CD1c-positive myeloid dendritic cell (primary cell): ENCODE results near the gene DOCK1.

ENCODE experiments used
- DNase-seq: peaks from one replicate; pipeline ENCODE4 v3.0.0-alpha.2; 2016; ENCODE audit errors: extremely low spot score

DOCK1 gene

DNA sequence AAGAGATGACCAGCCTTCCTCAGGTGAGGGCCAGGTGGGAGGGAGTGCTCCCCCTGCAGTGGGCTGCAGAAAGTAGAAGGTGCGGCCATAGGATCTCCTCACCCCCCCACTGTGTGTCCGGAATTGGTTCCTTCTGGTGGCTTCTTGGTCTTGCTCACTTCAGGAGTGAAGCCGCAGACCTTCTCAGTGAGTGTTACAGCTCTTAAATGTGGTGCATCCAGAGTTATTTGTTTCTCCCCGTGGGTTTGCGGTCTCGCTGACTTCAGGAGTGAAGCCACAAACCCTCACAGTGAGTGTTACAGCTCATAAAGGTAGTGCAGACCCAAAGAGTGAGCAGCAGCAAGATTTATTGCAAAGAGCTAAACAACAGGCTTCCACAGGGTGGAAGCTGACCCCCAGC is 553.6 kb downstream of the DOCK1 start:
- DNase-seq = no peak

DNA sequence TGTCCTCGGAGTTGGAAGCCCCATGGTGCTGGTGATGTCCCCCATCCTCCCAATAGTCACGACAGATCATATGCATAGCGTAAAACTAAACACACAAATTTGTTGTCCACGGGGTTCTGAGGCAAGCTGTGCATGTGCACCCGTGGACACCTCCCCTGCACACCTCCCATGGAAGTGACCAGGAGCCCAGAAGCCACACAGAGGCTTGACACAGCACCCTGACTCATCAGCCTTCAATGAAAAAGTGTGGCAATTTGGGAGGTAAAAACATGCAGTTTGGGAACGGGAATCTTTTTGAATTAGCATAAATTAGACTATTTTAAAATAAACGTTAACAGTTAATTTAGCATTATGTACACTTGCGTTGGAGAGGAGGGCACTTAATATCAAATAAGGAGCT is 554.7 kb downstream of the DOCK1 start:
- no peak for DNase-seq

DNA sequence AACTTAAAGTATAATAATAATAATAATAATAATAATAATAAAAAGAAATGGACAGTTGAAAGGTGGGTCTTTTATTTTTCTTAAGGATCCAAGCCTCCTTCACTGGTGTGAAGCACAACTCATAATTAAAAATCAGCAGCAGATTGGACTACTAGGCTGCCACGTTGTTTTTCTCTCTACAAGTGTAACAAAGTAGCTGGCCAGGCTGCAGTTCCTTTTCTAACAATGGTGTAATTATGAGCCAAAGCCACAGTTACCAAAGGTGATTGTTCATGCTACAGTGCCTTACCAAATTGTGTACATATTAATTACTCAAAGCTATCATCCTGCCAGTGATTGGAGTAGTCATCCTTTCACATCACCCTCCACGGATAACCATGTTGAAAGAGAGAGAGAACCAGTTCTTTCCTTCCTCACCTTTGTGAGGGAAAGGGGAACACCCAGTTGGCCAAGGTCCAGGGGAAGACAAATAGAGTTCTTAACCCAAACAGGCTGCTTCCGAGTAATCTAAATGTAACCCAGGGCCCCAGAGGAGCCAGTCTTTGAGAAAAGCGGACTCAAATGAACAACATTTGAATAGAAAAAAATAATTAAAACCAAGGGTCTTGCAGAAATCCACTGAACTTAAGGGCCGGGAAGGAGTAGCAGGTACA is 557.5 kb downstream of the DOCK1 start:
- no peak for DNase-seq

DNA sequence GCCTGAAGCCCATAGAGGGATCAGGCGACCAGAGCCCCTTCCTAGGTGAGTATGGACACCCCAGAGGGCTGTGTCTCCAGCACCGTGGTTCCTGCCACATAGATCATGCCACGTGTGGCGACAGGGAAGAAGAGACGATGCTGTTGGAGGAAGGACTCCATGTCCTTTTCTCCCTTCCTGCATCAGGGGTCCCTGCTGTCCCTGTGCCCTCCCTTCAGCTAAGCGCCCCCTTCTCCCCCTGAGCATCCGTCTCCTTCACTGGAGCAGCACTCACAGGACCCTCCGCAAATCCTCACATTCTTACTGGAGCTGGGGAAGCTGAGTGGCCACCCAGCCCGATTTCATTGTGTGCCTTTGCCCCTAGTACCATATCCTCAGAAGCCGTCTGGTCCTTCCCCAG is 558.3 kb downstream of the DOCK1 start:
- DNase-seq = no peak

DNA sequence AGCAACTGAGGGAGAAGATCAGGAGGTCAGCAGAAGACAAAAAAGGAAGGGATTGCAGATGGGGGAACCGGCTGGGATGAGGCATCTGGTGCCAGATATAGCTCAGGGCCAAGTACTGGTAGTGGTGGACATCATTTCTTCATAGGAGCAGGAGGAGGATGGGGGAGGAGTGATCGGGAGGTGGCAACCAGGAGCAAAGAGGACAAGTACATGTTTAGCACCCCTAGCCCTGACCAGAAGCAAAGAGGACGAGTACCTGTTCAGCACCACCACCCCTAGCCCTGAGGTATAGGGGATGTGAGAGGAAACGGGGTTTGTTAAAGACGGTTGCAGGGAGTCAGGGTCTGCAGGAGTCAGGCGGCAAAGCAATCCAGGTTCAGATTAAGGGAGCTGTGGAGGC is 559.3 kb downstream of the DOCK1 start:
- no peak for DNase-seq

DNA sequence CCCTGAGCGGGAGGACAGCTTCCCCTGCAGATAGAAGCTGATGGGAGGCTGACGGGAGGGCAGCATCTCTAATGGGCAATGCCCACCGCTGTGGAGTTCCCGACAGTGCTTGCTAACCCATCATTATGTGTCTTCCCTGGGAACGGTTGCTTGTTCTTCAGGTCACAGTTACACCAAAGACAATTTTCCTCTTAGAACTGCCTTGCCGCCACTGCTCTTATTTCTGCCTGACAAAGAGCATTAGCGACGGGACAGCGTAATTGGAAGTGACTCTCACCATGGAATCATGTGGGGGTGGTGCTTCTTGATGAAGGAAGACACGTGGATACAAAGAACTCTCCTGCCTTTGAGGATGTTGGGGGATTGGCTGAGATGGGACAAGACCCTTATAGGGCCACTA is 562.6 kb downstream of the DOCK1 start:
- DNase-seq = no peak

DNA sequence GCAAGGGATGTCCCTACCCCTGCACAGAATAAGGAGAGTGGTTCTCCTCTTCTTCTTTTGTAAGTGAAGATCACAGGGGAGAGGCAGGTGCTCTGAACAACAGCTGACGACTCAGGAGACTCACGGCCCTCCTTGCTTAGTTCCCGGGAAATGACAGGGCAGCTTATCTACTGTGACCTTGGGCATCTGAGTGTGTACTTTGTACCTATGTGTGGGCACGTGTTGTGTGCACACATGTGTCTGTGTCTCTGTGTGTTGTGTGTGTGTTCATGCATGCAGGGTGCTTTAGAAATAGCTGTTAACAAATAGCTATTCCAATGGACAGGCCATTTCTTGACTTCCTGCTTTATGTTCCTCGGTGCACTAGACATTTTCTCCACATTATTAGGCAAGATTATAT is 563.4 kb downstream of the DOCK1 start:
- no peak for DNase-seq

DNA sequence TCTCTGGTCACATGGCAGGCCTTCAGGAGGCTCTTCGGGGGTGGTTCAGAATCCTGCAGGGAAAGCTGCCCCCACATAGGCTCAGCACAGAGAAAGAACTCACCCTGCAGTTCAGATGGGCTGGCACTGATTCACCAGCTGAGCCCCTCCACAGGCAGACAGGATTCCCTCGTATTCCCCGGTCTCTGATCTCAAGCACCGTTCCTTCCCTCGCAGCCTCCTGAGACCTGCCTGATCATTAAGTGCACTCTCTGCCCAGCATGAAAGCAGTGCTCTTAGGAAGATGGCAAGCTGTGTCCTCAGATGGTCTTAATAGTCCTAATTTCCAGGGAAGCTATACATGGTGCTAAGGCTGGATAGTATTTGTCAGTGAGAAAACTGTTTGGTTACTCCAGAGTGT is 565.7 kb downstream of the DOCK1 start:
- no peak for DNase-seq

DNA sequence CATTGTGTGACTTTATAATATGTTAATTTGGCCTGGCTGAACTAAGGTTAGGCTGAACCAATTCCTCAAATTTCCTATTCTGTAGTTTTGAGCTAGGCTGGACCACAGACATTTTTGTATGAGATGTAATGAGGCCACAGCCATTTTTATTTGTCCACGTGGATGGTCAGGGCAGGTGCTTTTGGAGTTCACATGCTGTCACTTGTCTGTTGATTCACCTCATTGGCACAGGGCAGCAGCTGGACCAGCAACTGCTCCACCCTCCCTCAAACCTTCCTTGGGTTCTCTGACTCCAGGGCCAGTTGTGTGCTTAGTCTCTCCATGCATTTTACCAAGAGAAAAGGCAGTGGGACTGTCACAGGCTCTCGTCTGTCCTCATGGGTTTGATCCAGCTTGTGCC is 567.7 kb downstream of the DOCK1 start:
- DNase-seq = no peak

DNA sequence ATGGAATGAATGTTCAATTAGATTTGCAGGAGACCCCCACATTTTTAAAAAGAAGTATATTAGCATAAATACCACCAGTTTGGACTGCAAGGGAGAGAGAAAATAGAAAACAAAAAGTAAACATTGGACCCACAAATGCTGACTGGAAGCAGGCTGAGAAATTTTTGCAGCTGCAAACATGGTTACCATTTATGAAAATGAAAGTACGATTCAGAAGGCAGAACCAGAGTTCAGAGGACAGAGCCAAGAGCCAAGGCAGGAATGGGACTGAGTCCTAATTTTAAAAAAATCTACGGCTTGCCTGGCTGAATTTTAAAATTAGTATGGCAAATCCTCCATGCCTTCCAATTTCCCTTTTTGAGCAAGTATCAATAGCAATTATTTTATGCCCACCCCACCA is 569.3 kb downstream of the DOCK1 start:
- DNase-seq = no peak

DNA sequence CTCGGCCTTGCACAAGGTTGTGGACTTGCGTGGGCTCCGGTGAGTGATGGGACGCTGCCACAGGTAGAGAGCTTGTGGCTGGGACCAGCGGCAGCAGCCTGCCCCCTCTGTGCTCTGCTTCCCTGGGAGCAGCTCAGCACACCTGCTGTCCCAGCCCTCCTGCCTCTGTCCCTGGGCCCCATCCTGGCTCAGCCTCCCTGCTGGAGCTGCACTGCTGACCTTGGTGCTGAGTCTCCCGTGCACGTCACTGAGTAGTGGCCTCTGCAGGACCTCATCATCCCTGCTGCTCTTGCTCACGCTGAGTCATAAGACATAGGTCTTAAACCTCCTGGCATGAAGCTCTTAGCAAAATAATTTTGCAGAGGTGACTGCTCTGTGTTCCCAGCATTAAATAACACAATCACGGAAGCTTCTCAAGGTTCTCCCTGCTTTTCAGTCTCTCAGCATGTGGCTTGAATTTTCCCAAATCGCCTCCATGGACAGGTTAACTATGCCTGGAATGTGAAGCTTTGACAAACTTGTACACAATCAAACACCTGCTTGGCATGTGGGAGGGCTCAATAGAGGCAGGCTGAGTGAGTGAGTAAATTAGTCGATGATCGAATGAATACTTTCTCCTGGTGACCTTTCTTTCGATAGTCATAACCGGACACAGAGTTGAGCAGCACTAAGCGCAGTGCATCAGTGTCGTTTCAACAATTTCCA is 580.1 kb downstream of the DOCK1 start:
- no peak for DNase-seq

DNA sequence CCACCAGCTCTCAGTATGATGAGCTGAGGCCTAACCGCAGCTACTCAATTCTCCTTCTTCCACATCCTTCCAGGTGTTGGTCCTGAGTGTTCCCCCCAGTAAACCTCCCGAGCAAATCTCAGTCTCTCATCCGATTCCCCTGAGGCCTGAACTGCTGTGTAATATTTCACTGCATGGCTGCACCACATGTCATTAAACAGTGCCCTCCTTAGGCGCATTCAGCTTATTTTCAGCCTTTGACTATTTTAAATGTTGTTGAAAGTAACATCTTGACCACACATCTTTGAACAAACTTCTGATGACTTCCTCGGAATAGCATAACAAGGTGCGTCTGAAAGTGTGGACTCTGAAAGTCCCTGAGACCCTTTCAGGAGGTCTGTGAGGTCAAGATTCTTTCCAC is 581.1 kb downstream of the DOCK1 start:
- no peak for DNase-seq

DNA sequence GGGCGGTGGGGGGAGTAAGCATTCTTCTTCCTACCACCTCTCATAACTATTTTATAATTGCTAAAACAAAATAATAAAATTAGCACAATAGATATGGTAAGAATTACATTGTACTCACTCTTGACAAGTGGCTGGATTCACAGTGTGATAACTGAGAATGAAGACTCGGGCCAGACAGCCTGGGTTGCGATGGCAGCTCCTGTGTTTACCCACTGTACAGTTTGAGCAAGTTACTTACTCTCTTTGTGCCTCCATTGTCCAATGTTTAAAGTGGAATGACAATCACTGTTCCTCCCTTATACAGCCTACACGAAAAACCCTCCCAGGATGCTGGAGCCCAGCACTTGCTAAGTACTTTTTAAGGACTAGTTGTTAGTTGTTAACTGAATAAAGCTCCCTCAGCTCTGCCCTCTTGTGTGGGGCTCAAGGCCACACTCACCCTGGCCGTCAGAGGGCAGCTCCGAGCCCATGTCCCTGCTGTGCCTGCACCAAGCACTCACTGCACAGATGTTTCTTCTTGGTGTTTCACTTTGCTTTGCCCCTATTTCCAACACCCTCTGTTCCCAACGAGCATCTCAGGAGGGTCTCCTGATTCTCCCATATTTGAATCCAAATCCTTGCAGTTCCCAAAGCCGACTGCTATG is 587.5 kb downstream of the DOCK1 start:
- DNase-seq = no peak

DNA sequence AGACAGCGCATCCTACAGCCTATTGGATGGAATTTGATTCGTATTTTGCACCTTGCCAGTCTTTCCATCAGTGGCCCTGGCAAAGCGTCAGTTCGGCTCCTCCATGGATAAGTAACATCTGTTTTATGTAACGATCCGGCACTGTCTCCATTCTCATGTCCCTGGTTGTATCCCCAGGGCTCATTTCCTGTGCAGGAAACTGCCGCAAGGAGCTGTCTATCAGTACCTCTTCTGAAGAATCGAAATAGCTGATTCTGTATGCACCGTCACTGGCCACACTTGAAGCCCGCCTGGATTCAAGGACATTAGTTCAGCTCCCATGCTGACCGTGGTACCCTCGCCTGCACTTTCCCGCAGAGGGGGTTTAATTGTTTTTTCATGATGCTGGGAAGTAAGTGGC is 590.8 kb downstream of the DOCK1 start:
- no peak for DNase-seq

DNA sequence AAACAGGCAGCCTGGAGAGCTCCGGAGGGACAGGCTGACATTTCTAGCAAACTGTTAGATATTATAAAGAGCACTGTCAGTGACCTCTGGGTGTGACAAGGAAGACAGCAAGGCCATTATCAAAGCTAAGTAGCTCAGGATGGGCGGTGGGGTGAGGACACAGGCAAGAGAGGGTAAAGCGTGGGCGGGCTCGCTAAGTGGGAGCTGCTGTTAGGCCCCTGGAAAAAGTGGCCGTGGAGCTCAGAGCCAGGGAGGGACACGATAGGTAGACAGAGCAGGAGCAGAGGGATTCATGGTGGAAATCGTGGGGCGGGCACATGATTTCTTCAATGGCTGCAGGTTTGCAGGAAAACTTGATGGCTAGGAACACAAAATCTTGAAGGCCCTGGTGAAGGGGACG is 592.5 kb downstream of the DOCK1 start:
- no peak for DNase-seq

DNA sequence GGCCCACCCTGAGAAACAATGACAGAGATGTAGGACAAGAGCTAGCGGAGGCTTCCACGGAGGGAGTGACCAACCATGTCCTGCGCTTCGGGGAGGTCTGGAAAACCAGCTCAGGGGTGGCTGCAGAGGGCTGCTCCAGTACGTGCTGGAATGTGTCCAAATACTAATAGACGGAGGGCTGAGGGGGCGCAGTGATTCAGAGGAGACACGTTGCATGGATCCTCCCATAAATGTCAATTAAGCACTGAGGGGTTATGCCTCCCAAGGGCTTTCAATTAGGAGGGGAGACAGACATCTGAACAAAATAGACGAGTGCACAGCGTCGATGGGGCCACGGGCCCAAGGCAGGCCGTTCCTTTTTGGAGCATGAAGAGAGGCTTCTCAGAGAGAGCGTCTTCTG is 592.9 kb downstream of the DOCK1 start:
- DNase-seq = no peak

DNA sequence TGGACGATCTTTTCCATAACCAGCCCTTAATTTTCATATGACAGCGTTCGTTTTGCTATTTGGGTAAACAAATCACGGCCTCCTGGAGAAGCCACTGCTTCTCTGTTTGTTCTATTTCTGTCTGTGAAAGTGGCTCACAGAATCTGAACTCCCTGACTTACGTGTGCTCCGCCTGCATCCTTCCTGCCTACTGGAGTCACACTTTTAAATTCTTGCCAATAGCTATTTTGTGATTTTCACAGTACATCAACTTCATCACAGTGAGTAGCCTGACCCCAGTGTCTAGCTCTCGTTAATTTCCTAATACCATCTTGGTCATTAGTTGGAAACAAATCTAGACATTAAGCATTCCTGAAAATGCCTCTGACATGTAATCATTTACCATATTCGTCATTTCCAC is 594.9 kb downstream of the DOCK1 start:
- DNase-seq = no peak
